MG63 (cell line): Measurements from ENCODE around the gene PTCD1. TPM values are rescaled to one million over a fixed set of nuclear protein-coding genes. Genes with fewer than 3 reads are reported as not detected.
"Not testable (repeated sequence)": the region's sequence is repeated elsewhere in the genome, so short reads cannot be mapped to it uniquely, and the experiment has no call there.

Experiments used
- DNase-seq: peaks from one replicate; pipeline ENCODE4 v3.0.0-alpha.2; 2020
- H3K27me3 ChIP-seq: fragments of 250-450 bp; sonication (Bioruptor Pico); 2 replicates; pipeline ENCODE4 v1.5.1; 2020; ENCODE audit warnings: mild to moderate bottlenecking, moderate library complexity
- H3K36me3 ChIP-seq: fragments of 250-450 bp; sonication (Bioruptor Pico); 2 replicates; pipeline ENCODE4 v1.5.1; 2020; ENCODE audit warnings: mild to moderate bottlenecking, moderate library complexity
- H3K4me3 ChIP-seq: fragments of 250-450 bp; sonication (Bioruptor Pico); 2 replicates; pipeline ENCODE4 v1.5.1; 2020; ENCODE audit warnings: mild to moderate bottlenecking, moderate library complexity
- H3K9me3 ChIP-seq: fragments of 250-450 bp; sonication (Bioruptor Pico); 2 replicates; pipeline ENCODE4 v1.5.1; 2020; ENCODE audit warnings: mild to moderate bottlenecking, moderate library complexity
- total RNA-seq: library from RNA; depleted of rRNA; stranded (reverse); fragments of >200 nt; shearing (Covaris generic); gene quantifications from 2 replicates; pipeline ENCODE4 v1.2.3, GENCODE V29; 2014; ENCODE audit warnings: low replicate concordance

PTCD1 gene
- total RNA-seq, 1 experiment from 2014 or later: 7.3 TPM

DNA sequence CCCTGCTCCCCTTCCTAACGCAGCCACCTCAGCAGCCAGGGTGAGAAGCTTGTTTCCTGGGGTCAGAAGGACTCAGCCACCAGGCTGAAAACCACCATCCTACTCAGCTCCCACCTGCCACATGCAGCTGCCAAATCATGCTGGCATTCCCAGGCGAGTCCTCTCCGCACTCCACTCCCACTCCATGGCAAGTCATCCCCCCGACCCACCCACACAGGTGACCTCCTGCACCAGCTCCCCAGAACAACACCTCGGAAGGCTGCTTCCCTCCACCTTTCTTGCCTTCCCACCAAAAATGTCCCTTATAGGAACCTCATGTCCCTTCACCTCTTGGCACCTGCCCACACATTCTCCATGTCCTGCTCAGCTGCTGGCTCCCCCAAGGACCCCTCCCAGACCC, 34.8 kb downstream of the PTCD1 start:
- Histone ChIP-seq H3K9me3 (no peaks in the 10 kb centered on the region), H3K27me3 (no peaks in the 10 kb centered on the region), H3K36me3 (peaks cover 24% of the 10 kb centered on the region), H3K4me3 (no peak overlapping the region)
- DNase-seq: no peak

DNA sequence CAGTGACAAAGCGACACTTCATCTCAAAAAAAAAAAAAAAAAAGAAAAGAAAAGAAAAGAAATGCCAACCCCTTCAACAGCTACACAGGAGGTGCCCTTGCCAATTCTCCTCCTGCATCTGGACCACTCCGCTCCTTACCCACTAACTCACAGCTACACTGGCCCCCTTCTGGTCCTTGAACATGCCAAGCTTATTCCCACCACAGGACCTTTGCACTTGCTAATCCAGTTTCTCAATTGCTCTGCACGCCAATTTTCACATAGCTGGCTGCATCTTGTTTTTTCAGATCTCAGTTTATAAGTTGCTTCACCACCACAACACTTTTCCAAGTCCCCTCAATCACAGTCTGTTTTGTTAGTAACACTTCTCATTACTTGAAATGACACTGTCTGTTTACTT, 35.7 kb downstream of the PTCD1 start:
- no peak for DNase-seq
- Histone ChIP-seq H3K27me3 (no peaks in the 10 kb centered on the region), H3K4me3 (no peak overlapping the region), H3K36me3 (peaks cover 29% of the 10 kb centered on the region), H3K9me3 (no peaks in the 10 kb centered on the region)

- Histone ChIP-seq H3K27me3 (no peaks in the 10 kb centered on the region), H3K9me3 (no peaks in the 10 kb centered on the region), H3K36me3 (peaks cover 35% of the 10 kb centered on the region), H3K4me3 (no peak overlapping the region)
- no peak for DNase-seq
Observed at GRCh38 chr7:99399597-99399996, 39.0 kb downstream of the PTCD1 start.

DNA sequence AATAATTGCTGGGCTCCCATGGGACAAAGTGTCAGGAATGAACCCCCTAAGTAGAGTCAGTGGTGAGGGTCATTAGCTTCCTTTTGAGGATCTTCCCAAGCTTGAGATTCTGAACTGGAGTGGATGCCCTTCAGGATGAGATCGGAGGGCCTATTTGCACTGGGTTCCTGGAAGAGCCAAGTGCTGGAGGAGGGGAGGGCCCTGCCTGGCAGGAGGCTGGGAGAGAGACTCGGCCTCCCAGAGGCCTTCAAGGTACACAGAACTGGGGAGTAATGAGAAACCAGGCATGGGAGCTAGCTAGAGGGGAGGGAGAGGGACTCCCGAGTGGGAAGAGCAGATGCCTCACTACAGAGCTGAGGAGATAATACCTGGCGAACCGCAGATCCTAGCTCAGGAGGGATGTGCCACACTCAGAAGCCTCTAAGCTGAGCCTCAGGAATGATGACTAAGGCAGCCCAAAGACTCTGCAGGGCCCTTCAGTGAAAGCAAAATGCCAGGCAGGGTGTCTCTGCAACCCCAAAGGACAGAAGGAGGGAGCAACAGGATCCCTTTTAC, 39.6 kb downstream of the PTCD1 start:
- no peaks in the 10 kb centered on the region for H3K9me3 ChIP-seq
- H3K27me3 ChIP-seq: no peaks in the 10 kb centered on the region
- DNase-seq: no peak
- peaks cover 34% of the 10 kb centered on the region for H3K36me3 ChIP-seq
- H3K4me3 ChIP-seq: no peak overlapping the region

DNA sequence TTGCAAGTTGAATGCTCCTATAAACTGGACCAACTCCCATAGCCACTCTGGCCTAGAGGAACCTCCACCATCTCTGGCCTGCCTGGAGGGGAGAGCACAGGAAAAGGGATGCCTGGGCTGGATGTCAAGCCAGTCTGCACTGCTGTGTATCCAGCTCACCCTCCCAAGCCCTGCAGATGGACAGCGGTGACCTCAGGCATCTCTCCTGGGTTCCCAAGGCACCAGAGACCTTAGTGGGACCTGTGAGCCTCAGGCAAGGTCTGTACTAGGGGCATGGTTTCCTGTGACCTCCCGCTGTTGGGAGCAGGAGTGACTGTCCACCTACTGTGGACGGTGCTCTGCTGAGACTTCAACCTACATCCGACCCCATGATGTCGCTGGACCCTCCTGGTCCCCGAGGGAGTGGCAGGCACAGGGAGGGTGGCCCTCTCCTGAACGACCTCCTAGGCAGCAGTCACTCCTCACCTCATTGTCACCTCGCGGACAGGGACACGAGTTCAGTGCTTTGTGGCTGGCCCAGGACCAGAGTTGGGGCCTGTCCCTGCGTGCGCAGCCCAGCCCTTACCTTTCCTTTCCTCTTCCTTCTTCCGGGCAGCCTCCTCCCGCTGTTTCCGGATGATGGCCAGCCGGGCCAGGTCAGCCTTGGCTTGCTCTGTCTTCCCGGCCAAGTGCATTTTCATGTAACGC, 41.2 kb downstream of the PTCD1 start:
- Histone ChIP-seq H3K27me3 (no peaks in the 10 kb centered on the region), H3K4me3 (no peak overlapping the region), H3K36me3 (peaks cover 36% of the 10 kb centered on the region), H3K9me3 (no peaks in the 10 kb centered on the region)
- no peak for DNase-seq

DNA sequence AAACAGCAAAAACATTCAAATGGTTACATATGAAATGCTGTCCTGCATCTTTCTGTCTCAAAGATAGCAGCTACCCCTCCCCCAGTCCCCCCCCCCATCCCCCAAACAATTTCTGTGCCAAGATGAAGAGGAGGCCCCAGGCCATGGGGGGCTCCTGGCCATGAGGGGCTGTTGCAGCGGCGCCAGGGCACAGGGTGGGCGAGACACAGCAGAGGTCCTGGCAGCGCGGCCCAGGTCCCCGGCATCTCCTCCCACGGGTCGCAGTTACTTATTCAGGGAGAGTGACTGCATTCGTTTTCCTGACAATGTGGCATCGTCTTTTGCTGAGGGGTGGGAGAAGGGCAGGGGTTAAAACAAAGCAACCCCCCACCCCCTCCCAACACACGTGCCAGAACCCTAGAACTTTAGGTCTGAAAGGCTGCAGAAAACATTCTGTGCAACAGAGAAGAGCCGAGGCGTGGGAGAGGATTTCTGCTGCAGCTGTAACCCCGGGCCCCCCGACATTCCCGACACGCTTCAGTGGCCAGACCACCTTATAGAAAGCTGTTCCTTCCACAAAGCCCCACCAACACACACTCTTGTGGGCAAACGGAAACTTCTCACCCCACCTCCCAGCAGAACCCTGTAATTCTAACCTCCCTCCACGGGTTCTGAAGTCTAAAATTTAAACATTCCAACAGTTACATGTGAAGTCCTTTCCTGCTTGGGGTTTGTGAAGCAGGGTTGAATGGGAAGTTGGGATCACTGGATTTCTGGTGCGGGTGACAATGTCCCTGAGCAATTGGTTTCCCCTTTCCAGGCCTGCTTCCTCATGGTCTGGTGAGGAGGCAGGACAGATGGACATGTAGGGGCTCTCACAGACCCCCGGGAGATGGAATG, 41.9 kb downstream of the PTCD1 start:
- no peaks in the 10 kb centered on the region for H3K9me3 ChIP-seq
- peaks cover 34% of the 10 kb centered on the region for H3K36me3 ChIP-seq
- no peaks in the 10 kb centered on the region for H3K27me3 ChIP-seq
- DNase-seq: no peak
- H3K4me3 ChIP-seq: no peak overlapping the region

DNA sequence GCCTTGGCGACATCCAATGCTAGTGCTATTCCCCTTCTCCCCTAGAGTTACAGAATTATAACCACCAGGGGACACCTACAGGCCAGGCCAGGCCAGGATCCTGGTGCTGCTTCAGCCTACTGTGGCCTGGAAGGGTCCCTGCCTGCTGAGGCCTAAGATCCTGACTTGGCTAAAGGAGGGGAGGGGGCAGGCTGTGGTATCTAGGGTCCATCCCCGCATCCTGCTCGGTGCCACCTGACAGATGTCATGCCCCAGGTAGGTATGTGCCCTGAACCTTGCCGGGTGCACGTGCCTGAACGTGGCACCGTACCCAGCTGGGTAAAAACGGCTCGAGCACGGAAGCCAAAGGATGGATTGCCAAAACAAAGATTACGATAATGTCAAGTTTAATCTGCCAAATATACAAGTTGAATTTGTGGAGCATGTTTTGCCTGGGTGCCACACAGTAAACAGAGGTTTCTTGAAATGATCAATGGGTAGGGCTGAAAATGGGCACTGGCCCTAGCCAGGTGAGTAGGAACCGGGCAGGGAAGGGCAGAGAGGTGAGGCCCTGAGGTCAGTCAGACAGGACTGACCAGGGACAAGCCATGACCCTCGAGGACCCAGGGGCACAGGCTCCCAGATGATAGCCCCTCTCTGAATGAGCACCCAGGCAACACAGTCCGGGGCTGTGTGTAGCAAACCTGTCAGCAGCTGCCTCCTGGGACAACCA, 42.8 kb downstream of the PTCD1 start:
- DNase-seq: no peak
- Histone ChIP-seq H3K9me3 (no peaks in the 10 kb centered on the region), H3K4me3 (no peak overlapping the region), H3K36me3 (peaks cover 30% of the 10 kb centered on the region), H3K27me3 (no peaks in the 10 kb centered on the region)

DNA sequence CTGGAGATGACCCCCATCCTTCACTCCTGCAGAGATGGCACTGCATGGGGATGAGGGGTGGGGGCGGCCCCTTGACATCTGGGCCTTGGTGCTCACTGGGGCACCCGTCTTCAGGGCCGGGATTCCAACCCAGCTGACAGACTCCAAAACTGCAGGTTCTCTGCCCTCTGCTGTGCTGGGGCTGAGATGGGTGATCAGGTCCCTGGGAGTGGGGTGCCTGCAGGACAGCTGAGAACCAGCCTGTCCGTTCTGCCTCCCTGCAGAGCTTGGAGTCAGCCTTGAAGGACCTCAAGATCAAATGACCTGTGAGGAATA, 44.5 kb downstream of the PTCD1 start:
- H3K27me3 ChIP-seq: no peaks in the 10 kb centered on the region
- H3K36me3 ChIP-seq: peaks cover 21% of the 10 kb centered on the region
- H3K9me3 ChIP-seq: no peaks in the 10 kb centered on the region
- no peak for DNase-seq
- no peak overlapping the region for H3K4me3 ChIP-seq

DNA sequence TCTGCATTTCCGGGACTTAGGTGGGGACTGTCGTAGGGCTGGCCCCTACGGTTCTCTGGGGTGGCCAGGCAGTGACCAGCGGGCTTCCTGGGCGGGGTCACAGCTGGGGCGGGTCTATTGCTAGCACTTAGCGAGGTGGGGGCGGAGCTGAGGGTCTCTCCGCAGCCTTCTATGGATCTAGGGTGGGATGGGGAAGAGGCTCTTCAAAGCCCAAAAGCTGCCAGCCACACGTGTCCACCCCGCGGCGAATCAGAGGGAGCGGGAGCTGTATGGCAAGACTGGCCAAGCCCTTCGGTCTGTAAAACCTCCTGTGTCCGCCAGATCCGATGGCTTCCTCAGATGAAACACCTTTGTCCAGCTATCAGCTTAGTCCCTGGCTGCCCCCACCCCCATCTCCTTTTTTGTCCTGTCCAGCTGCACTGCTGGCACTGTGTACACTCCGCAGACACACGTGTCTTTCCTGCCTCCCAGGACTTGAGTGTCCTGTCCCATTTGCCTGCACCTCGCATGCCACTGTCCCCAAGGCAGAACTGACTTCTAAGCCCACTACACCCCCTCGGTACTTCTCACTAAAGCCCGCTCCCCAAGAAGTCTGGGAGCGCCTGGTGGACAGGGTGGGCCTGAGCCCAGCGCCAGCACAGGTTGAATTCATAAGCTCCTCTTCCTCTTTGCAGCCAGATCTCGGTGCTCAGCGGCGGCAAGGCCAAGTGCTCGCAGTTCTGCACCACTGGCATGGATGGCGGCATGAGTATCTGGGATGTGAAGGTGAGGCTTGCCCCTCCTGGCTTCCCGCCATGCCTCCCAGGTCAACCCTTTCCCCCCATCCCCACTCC, 45.0 kb downstream of the PTCD1 start:
- Histone ChIP-seq H3K4me3 (no peak overlapping the region), H3K36me3 (peaks cover 18% of the 10 kb centered on the region; the same call in 1 of the 2 replicates), H3K27me3 (no peaks in the 10 kb centered on the region), H3K9me3 (no peaks in the 10 kb centered on the region)
- no peak for DNase-seq

DNA sequence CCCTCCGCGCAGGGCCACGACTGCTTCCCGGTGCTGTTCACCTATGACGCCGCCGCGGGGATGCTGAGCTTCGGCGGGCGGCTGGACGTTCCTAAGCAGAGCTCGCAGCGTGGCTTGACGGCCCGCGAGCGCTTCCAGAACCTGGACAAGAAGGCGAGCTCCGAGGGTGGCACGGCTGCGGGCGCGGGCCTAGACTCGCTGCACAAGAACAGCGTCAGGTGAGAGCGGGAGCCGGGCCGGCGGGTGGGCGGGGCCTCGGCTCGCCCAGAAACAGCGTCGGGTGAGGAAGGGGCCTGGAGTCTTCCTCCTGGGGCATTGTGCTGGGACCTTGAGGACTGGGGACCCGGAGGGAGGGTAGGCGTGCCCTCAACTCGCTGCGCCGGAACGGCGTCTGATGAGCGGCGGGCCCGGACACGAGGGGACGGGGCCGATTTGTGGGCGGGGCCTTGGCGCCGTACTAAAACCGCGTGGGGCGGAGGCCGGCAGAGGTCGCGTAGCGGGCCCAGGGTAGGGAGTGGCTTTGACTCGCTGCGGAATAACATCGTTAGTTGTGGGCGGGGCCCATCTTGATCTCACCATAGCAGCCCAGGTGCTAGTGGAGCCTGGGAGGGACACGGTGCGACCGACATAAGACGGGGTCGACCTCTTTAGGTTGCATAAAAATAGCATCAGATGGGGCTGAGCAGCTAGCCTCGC, 45.8 kb downstream of the PTCD1 start:
- Histone ChIP-seq H3K4me3 (no peak overlapping the region), H3K27me3 (no peaks in the 10 kb centered on the region), H3K36me3 (peaks cover 13% of the 10 kb centered on the region), H3K9me3 (no peaks in the 10 kb centered on the region)
- DNase-seq: no peak

DNA sequence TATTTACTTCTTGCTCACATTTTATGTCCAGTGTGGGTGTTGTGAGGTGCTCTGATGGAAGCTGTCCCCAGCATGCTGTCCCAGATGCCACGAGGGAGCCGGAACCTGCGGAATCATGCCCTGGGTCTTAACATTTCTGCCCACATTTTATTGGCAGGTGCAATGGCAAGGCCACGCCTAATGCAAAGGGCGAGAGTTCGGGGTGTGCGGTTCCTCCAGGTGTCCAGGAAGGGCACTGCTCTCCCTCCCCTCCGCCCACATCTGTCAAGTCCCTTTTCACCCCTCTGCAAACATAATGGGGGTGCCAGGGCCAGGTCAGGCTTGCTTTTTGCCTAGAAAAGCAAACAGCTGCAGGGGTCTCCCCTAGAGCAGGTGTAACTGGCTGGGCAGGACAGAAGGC, 46.6 kb downstream of the PTCD1 start:
- no peak overlapping the region for H3K4me3 ChIP-seq
- no peaks in the 10 kb centered on the region for H3K27me3 ChIP-seq
- DNase-seq: no peak
- peaks cover 7% of the 10 kb centered on the region for H3K36me3 ChIP-seq
- H3K9me3 ChIP-seq: no peaks in the 10 kb centered on the region

DNA sequence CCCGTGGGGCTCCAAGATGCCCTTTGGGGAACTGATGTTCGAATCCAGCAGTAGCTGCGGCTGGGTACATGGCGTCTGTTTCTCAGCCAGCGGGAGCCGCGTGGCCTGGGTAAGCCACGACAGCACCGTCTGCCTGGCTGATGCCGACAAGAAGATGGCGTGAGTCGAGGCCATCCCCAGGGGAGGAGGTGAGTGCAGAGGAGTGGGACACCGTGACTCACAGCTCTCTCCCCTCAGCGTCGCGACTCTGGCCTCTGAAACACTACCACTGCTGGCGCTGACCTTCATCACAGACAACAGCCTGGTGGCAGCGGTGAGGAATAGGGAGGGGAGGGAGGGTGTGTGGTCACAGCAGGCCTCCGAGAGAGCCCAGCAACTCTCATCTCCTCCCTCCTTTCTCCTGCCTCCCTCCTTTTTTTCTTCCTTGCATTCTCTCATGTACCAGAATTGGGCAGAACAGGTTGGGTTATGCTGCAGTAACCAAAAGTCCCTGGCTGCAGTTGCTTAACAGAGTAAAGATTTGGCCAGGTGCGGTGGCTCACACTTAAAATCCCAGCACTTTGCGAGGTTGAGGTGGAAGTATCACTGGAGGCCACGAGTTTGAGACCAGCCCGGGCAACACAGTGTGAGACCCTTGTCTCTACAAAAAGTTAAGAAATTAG, 47.5 kb downstream of the PTCD1 start:
- no peaks in the 10 kb centered on the region for H3K9me3 ChIP-seq
- no peak overlapping the region for H3K4me3 ChIP-seq
- DNase-seq: no peak
- no peaks in the 10 kb centered on the region for H3K27me3 ChIP-seq
- H3K36me3 ChIP-seq: peaks cover 4% of the 10 kb centered on the region

GRCh38 chr7:99389772-99390171, 48.8 kb downstream of the PTCD1 start:
- H3K9me3 ChIP-seq: no peaks in the 10 kb centered on the region
- H3K36me3 ChIP-seq: peaks cover 2% of the 10 kb centered on the region
- no peaks in the 10 kb centered on the region for H3K27me3 ChIP-seq
- DNase-seq: no peak
- no peak overlapping the region for H3K4me3 ChIP-seq

DNA sequence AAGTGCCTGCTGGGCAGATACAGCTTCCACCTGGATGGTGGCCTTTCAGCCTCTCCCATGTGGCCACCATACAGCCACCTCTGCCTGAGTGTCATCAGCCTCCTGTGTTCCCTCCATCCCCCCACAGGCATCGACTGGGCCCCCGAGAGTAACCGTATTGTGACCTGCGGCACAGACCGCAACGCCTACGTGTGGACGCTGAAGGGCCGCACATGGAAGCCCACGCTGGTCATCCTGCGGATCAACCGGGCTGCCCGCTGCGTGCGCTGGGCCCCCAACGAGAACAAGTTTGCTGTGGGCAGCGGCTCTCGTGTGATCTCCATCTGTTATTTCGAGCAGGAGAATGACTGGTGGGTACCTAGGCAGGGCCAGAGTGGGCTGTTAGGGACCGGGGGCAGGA, 50.7 kb downstream of the PTCD1 start:
- no peaks in the 10 kb centered on the region for H3K9me3 ChIP-seq
- no peak overlapping the region for H3K4me3 ChIP-seq
- no peak for DNase-seq
- H3K27me3 ChIP-seq: no peaks in the 10 kb centered on the region
- H3K36me3 ChIP-seq: peaks cover under 1% of the 10 kb centered on the region

- DNase-seq, H3K36me3 ChIP-seq, H3K9me3 ChIP-seq, H3K27me3 ChIP-seq, H3K4me3 ChIP-seq: not testable (repeated sequence)
Observed at GRCh38 chr7:99387239-99387635, 51.4 kb downstream of the PTCD1 start.
